GM23248 (cell line): ENCODE results near the gene FOSL1. TPM values are rescaled to one million over a fixed set of nuclear protein-coding genes. Genes with fewer than 3 reads are reported as not detected.
A peak's percentile ranks its signal among the peaks of the same experiment; 100 is the strongest.

ENCODE experiments used
- DNase-seq: peaks from one replicate; pipeline ENCODE4 v3.0.0-alpha.2; 2015
- H2AFZ ChIP-seq: fragments of 200-600 bp; sonication (generic); 2 replicates; pipeline ENCODE4 v1.6.1; 2016; ENCODE audit warnings: antibody characterized with exemption
- H3F3A ChIP-seq: fragments of 200-600 bp; sonication (generic); 2 replicates; pipeline ENCODE4 v1.6.1; 2016; ENCODE audit warnings: mild to moderate bottlenecking, antibody characterized with exemption, mixed run types; ENCODE audit not compliant: insufficient read depth
- H3K27ac ChIP-seq: fragments of 200-600 bp; sonication (generic); 2 replicates; pipeline ENCODE4 v1.5.1; 2016; ENCODE audit warnings: mild to moderate bottlenecking
- H3K27me3 ChIP-seq: fragments of 200-600 bp; sonication (generic); replicated peaks from 2 replicates; pipeline ENCODE4 v1.6.1; 2016; ENCODE audit warnings: mild to moderate bottlenecking; ENCODE audit not compliant: insufficient read depth
- H3K36me3 ChIP-seq: fragments of 200-600 bp; sonication (generic); 2 replicates; pipeline ENCODE4 v1.6.1; 2016; ENCODE audit warnings: low read depth, mild to moderate bottlenecking
- H3K4me1 ChIP-seq: fragments of 200-600 bp; sonication (generic); 2 replicates; pipeline ENCODE4 v1.6.1; 2016; ENCODE audit warnings: mild to moderate bottlenecking; ENCODE audit not compliant: insufficient read depth
- H3K4me2 ChIP-seq: fragments of 200-600 bp; sonication (generic); one replicate; pipeline ENCODE4 v1.6.1; 2016; ENCODE audit warnings: mild to moderate bottlenecking; ENCODE audit not compliant: unreplicated experiment
- H3K4me3 ChIP-seq: fragments of 200-600 bp; sonication (generic); 2 replicates; pipeline ENCODE4 v1.5.1; 2016; ENCODE audit warnings: mild to moderate bottlenecking
- H3K79me2 ChIP-seq: fragments of 200-600 bp; sonication (generic); 2 replicates; pipeline ENCODE4 v1.6.1; 2016; ENCODE audit warnings: mild to moderate bottlenecking; ENCODE audit not compliant: insufficient read depth
- H3K9ac ChIP-seq: fragments of 200-600 bp; sonication (generic); 2 replicates; pipeline ENCODE4 v1.6.1; 2016; ENCODE audit warnings: mild to moderate bottlenecking
- H3K9me2 ChIP-seq: fragments of 200-600 bp; sonication (generic); 2 replicates; pipeline ENCODE4 v1.6.1; 2016; ENCODE audit warnings: mixed run types, mild to moderate bottlenecking, moderate library complexity; ENCODE audit not compliant: insufficient read depth
- H3K9me3 ChIP-seq: fragments of 200-600 bp; sonication (generic); one replicate; pipeline ENCODE4 v1.6.1; 2017; ENCODE audit warnings: low read depth
- H4K20me1 ChIP-seq: fragments of 200-600 bp; sonication (generic); 2 replicates; pipeline ENCODE4 v1.6.0; 2016; ENCODE audit not compliant: insufficient read depth
- EZH2 ChIP-seq: fragments of 200-600 bp; sonication (generic); IDR thresholded peaks from 2 replicates; pipeline ENCODE4 v1.6.1; 2018; ENCODE audit warnings: antibody characterized with exemption, mild to moderate bottlenecking; ENCODE audit not compliant: insufficient read depth, poor library complexity, severe bottlenecking
- EZH2phosphoT487 ChIP-seq: fragments of 200-600 bp; sonication (generic); IDR thresholded peaks from 2 replicates; pipeline ENCODE4 v1.6.1; 2018; ENCODE audit warnings: antibody characterized with exemption, moderate library complexity, mild to moderate bottlenecking, low read depth; ENCODE audit not compliant: insufficient read depth
- WGBS, 2 experiments: methylation state at CpG; one replicate each; pipeline ENCODE4 v1.1.6; 2015 to 2017; ENCODE audit warnings: low lambda C conversion rate in 2 of 2, low coverage in 1 of 2; ENCODE audit errors: missing lambda C conversion rate in 2 of 2; 5-methylcytosine and 5-hydroxymethylcytosine counted together
- in situ Hi-C: fragments of 300-500 bp; cut with MboI; formaldehyde crosslinking; loops from 2 replicates; pipeline ENCODE4 v1.15.0; 2020
- polyA plus RNA-seq: library from polyadenylated mRNA; unstranded; fragments of >200 nt; fragmentation: Nextera tagmentation; extraction: Ambion mirVana; gene quantifications from 2 replicates; pipeline ENCODE4 v1.2.1, GENCODE V29; 2016
- total RNA-seq: library from RNA; depleted of rRNA; stranded (reverse); fragments of >200 nt; shearing (Covaris generic); gene quantifications from 2 replicates; pipeline ENCODE4 v1.2.3, GENCODE V29; 2014

FOSL1 gene
- total and polyA plus RNA-seq, 2 experiments from 2014 or later: 88.9 to 105 TPM

- WGBS, 2 experiments: 52 to 55% methylated on average over 13 of the region's 13 CpGs
- Histone ChIP-seq H3K9ac (no peak overlapping the region), H3K36me3 (no peaks in the 10 kb centered on the region), H3K27me3 (no peaks in the 10 kb centered on the region), H3K79me2 (no peaks in the 10 kb centered on the region), H3K27ac (no peak overlapping the region), H4K20me1 (no peaks in the 10 kb centered on the region), H3K4me2 (no peak overlapping the region), H2AFZ (no peak overlapping the region; the same call in 1 of the 2 replicates), H3K9me2 (no peaks in the 10 kb centered on the region), H3K4me1 (no peaks in the 10 kb centered on the region), H3K4me3 (no peak overlapping the region), H3F3A (peaks cover 14% of the 10 kb centered on the region), H3K9me3 (no peaks in the 10 kb centered on the region)
- in situ Hi-C loops: no loop called here
- TF ChIP-seq EZH2 (no peak), EZH2phosphoT487 (no peak)
- no peak for DNase-seq
Observed at GRCh38 chr11:65931773-65932557, 31.8 kb upstream of the FOSL1 start.

- no peak for TF ChIP-seq EZH2
- no peak for TF ChIP-seq EZH2phosphoT487
- Histone ChIP-seq H3K36me3 (no peaks in the 10 kb centered on the region), H3K9ac (no peak overlapping the region), H2AFZ (no peak overlapping the region), H3K4me3 (no peak overlapping the region), H3K4me1 (no peaks in the 10 kb centered on the region), H3K9me2 (no peaks in the 10 kb centered on the region), H3K27me3 (no peaks in the 10 kb centered on the region), H3K27ac (no peak overlapping the region), H4K20me1 (no peaks in the 10 kb centered on the region), H3K79me2 (no peaks in the 10 kb centered on the region), H3K4me2 (no peak overlapping the region), H3K9me3 (no peaks in the 10 kb centered on the region), H3F3A (peaks cover 25% of the 10 kb centered on the region)
- no peak for DNase-seq
- WGBS, 2 experiments: 88 to 92% methylated on average over 6 of the region's 6 CpGs
- in situ Hi-C loops: no loop called here
Observed at GRCh38 chr11:65928667-65929066, 28.5 kb upstream of the FOSL1 start.

- in situ Hi-C loops: no loop called here
- peak; percentile 31 for DNase-seq
- 51 to 54% methylated on average over 9 of the region's 9 CpGs for WGBS, 2 experiments
Observed at GRCh38 chr11:65927904-65928397, 27.8 kb upstream of the FOSL1 start.

GRCh38 chr11:65925397-65925796 is 25.2 kb upstream of the FOSL1 start:
- no peaks in the 10 kb centered on the region for H3K27me3 ChIP-seq
- no peaks in the 10 kb centered on the region for H4K20me1 ChIP-seq
- peaks cover 6% of the 10 kb centered on the region; the same call in 1 of the 2 replicates for H3K4me1 ChIP-seq
- no peak overlapping the region for H3K4me2 ChIP-seq
- WGBS, 2 experiments: 47 to 50% methylated on average over 2 of the region's 2 CpGs
- in situ Hi-C loops: no loop called here
- no peaks in the 10 kb centered on the region for H3K9me3 ChIP-seq
- H2AFZ ChIP-seq: no peak overlapping the region
- TF ChIP-seq EZH2: no peak
- TF ChIP-seq EZH2phosphoT487: no peak
- H3K27ac ChIP-seq: no peak overlapping the region
- H3K79me2 ChIP-seq: peaks cover 32% of the 10 kb centered on the region
- no peak overlapping the region for H3K9ac ChIP-seq
- peaks cover 39% of the 10 kb centered on the region for H3F3A ChIP-seq
- H3K9me2 ChIP-seq: no peaks in the 10 kb centered on the region
- peaks cover 19% of the 10 kb centered on the region; the same call in 1 of the 2 replicates for H3K36me3 ChIP-seq
- DNase-seq: no peak
- no peak overlapping the region for H3K4me3 ChIP-seq

More at GRCh38 chr11:65927904-65928397, 27.8 kb upstream of the FOSL1 start:
- Histone ChIP-seq H3K9me3 (no peaks in the 10 kb centered on the region), H3F3A (peaks cover 32% of the 10 kb centered on the region), H3K36me3 (peaks cover 7% of the 10 kb centered on the region; the same call in 1 of the 2 replicates), H3K9me2 (no peaks in the 10 kb centered on the region), H3K4me1 (no peaks in the 10 kb centered on the region), H3K27ac (no peak overlapping the region), H4K20me1 (no peaks in the 10 kb centered on the region), H3K27me3 (no peaks in the 10 kb centered on the region), H3K4me3 (no peak overlapping the region), H2AFZ (no peak overlapping the region), H3K79me2 (peaks cover 7% of the 10 kb centered on the region), H3K4me2 (no peak overlapping the region), H3K9ac (no peak overlapping the region)
- TF ChIP-seq EZH2 (no peak), EZH2phosphoT487 (no peak)
